GM19351 (cell line): Measurements from ENCODE around the gene TWIST2.

Experiments
- ATAC-seq: cut with Tn5 transposase; IDR thresholded peaks from one replicate; pipeline ENCODE4 v1.9.1; 2021; ENCODE audit warnings: mild to moderate bottlenecking, moderate library complexity; ENCODE audit not compliant: unreplicated experiment

The TWIST2 gene

DNA sequence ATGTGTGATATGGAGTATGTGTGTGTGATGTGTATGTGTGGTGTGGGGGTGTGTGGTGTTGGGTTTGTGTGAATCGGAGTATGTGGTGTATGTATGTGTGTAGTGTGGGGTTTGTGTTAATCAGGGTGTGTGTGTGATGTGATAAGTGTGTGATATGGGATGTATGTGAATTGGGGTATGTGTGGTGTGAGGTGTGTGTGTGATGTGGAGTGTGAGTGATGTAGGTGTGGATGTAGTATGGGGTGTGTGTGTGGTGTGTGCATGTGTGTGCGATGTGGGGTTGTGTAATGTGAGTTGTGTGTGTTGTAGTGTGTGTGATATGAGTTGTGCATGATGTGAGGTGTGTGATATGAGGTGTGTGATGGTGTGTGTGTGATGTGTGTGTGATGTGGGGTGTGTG is 54.4 kb downstream of the TWIST2 start:
- no peak for ATAC-seq

DNA sequence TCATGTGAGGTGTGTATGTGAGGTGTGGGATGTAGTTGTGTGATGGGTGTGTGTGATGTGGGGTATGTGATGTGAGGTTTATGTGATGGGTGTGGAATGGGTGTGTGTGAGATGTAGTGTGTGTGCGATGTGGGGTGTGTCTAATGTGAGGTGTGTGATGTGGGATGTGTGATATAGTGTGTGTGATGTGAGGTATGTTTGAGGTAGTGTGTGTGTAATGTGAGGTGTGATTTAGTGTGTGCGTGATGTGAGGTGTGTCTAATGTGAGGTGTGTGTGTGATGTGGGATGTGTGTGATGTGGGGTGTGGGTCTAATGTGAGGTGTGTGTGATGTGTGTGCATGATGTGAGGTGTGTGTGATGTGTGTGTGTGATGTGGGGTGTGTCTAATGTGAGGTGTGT is 55.3 kb downstream of the TWIST2 start:
- ATAC-seq, result no peak

DNA sequence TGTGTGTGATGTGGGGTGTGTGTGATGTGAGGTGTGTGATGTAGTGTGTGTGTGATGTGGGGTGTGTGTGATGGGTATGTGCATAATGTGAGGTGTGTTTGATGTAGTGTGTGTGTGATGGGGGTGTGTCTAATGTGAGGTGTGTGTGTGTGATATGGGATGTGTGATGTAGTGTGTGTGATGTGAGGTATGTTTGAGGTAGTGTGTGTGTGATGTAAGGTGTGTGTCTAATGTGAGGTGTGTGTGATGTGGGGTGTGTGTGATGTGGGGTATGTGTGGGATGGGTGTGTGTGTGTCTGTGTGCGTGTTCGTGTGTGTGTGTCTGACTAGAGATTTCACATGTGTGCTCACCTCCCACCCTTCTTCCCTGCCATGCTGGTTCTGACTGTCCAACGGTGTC is 56.3 kb downstream of the TWIST2 start:
- no peak for ATAC-seq

- ATAC-seq, result no peak
These were observed 56.8 kb downstream of the TWIST2 start for GRCh38 chr2:238904716-238905115.

DNA sequence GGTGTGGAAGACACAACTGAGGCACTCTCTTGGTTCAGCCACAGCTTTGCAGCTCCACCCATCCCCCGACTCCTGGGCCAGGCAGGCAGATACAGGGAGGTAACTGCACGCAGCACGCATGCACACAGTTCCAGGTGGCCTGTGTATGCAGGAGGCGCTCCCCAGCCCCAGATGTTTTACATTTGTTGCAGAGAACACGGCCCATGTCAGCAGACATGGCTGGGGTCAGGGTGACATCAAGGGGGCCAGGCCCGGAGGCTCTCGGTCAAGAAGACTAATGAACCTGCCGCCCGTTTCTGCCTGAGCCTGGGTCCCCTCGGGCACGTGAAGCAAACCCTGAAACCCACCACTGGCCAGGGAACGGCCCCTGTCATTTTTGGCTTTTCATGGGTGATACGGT is 57.3 kb downstream of the TWIST2 start:
- ATAC-seq, result no peak

DNA sequence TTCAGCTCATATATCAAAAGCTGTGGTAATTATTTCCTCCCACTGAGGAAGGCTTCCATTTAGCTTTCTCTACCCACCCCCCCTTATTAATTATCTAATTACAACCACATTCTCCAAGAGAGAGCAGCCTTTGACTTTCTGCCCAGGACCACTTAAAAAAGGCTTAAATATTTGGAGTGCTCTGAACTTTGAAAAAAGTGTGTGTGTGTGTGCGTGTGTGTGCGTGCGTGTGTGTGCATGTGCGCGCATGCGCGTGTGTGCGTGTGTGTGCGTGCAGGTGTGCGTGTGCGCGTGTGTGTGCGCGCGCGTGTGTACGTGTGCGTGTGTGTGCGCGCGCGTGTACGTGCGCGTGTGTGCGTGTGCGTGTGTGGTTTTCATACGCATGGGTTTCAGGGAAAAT is 57.8 kb downstream of the TWIST2 start:
- no peak for ATAC-seq

- no peak for ATAC-seq
These were observed 58.5 kb downstream of the TWIST2 start for GRCh38 chr2:238906254-238906935.

DNA sequence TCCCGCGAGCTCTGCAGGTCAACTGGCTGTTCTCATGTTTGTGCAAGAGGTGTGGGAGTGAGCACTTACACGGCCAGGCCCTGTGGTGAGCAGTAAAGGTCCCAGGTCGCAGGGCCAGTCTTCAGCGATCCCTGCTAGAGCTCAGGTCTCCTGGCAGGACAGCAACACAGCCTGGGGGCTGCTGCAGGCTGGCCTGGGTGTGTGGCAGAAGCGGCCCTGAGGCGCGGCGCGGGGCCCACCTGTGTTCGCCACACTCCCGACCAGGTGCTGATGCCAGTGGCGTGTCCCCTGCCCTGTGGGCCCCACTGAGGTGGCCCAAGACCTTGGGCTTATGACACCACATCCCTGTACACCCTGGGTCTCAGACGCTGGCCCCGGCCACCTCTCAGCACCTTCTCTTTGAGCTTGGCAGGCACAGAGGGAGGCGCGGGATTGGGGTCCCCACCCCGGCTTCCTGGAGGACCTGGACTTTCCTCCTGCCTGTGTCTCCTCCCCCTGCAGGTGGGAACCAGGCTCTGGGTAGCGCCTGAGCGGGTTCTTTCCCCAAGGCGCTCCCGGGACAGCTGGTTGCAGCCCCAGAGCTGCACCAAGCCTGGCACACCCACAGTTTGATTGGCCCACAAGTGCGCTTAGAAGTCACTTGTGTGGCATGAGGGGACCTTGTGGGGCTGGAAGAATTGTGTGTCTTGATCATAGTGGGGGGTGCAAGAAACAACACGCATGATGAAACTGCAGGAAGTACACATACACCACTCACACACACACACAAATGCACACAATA is 59.2 kb downstream of the TWIST2 start:
- ATAC-seq, result no peak

- no peak for ATAC-seq
These were observed 59.9 kb downstream of the TWIST2 start for GRCh38 chr2:238907717-238908173.

DNA sequence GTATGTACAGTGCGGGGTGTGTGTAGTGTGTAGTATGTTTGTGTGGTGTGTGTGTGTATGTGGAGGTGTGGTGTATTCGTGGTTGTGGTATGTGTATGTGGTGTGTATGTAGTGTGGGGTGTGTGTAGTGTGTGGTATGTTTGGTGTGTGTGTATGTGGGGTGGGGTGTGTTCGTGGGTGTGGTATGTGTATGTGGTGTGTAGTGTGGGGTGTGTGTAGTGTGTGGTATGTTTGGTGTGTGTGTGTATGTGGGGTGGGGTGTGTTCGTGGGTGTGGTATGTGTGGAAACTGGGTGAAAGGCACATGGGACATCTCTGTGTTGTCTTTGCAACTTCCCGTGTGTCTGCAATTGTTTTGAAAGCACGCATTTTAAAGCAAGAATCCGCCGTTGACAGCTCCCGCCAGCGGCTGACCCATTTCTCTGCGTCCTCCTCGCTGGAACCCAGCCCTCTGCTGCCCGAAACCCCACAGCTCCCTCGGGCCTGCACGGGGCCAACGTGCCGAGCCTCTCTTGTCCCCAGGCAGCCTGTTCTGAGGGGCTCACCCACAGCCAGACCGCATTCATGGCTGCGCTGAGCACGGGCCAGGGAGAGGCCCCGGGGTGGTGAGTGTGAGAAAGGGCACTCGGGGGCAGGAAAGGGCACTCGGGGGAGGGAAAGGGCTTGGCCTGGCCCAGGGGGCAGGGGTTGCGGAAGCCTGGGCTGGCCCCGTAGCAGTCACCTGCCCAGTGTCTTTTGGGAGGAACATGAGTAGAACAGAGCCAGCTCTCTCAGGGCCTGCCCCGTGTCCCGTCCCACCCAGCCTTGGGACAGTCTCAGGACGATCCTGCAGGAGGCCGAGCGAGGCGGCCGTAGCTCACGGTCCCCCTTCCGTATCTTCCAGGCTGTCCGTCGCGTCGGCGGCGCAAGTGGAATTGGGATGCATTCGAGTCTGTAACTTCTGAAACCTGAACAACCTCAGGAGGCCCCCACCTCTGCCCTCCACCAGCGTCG is 61.4 kb downstream of the TWIST2 start:
- no peak for ATAC-seq

DNA sequence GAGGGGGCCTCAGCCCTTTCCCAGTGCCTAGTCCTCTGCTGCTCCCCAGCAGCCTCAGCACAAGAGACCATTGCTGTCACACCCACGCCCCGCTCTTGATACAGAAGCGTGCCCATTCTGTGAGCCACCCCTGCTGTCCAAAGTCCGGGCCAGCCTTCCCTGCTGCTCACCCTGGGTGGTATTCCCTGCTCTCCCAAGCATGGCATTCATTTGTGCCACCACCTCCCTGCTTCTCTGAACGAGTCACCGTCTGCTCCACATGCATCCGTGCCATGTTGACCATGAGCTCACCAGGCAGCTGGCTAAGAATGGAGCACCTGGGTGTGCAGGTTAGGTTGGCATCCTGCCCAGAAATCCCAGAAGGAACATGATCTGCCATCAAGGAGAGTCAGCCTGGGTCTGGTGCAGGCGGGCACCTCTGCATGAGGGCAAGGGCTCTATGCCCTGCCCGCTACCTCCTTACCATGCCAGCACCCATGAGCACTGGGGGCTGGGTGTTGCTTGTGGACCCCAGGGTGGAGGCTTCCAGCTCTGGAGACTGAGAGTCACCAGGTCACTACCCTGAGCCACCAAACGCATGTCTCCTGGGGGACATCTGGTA is 63.0 kb downstream of the TWIST2 start:
- no peak for ATAC-seq

GRCh38 chr2:238911376-238912227 is 63.7 kb downstream of the TWIST2 start:
- no peak for ATAC-seq

- no peak for ATAC-seq
These were observed 64.5 kb downstream of the TWIST2 start for GRCh38 chr2:238912228-238912915.

DNA sequence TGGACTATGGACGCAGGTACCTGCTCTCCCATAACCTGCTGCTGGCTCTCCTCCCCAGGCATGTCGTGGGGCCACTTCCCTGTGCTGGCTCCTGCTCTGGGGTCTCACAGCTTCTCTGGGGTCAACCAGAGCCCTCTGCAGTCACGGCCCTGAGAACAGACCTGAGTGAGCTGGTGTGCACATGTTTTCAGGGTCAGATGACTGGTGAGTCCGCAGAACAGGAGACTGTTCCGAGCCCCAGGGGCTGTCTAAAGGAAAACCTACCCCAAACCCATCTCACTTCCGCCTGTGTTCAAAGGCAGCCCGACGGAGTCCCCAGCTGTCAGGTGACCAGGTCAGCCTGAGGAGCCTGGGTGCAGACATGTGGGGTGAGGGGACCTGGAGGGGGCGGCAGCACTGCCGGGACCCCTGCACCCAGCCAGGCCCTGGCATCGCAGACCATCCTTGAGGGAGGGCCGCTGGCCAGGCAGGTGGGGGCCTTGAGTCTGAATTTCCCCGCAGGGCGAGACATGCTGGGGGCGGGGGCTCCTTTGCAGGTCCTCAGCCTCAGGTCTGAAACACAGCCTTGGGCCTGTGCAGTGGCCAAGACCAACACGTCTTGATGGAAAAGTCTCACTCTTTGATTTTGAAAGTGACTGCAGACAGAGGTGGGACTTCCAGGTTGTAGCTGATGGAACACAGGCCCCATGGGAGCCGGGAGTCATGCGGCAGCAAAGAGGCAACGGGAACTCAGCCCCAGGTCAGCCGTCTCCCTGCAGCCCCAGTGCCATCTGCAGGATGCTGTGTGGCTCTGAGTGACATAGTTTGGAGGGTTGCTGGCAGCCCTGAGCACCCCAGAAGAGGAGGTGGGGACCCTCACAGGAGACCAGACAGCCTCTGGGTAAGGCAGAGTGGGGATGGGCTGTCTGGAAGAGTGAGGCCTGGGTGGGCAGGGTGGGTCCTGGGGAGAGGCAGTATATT is 65.3 kb downstream of the TWIST2 start:
- no peak for ATAC-seq

DNA sequence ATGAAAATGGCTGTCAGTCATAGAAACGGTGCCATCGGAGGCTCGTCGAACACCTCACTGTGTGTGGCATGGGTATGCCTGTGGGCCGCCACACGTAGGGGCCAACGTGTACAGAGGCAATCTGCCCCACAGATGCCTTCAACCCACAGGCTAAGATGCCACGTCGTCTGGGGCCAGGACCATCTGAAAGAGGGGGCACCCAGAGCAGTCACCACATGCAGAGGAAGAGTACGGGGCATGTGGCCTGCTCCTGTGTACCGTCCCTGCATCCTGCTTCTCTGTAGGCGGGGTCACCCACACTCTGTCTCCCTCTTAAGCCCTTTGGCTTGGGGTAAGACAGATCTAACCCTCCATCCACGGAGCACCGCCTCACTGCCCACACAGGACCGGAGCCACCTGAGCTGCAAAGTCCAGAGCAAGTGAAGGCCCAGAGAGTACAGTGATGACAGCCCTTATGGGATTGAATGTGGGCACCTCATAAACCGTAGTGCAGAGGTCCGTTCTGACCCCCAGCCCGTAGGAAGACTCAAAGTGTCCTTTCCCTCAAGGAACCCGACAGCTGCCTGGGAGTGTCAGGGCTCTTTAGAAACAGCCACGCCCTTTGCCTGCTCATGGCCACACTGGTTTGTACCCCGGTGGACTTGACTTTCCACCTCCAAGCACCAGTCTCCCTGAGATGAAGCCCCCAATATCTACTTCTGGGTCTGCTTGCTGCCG is 66.2 kb downstream of the TWIST2 start:
- ATAC-seq, result no peak

DNA sequence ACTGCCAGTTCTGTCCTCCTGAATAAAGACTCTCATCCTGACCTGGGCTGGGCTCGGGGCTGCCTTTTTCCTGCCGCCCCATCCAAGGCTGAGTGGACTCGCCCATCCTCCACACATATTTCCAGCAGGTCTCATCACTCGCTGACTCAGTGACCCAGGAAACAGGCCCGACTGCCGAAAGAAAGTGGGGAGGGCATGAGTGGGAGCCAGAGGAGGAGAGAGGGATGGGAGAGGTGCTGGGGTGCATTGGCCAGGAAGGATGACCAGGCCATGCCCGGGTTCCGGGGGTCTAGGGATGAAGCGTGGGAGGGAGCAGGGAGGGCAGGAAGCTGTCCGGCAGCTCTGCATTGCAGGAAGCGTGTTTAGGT is 66.7 kb downstream of the TWIST2 start:
- ATAC-seq, result no peak

DNA sequence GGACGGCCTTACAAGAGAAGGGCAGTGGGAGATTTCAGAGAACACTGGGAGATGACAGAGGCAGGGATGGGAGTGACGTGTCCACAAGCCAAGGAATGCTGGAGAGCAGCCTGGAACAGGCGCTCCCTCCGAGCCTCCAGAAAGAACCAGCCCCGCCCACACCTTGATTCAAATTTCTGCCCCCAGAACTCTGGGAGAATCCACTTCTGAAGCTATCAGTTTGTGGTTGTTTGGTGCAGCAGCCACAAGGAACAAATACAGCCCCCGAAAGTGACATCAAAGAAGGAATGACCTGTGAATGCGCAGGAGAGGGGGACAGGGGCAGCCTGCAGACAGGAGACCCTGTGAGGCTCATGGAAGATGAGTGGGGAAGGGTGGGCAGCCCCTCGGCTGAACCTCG is 67.3 kb downstream of the TWIST2 start:
- no peak for ATAC-seq

GRCh38 chr2:238915596-238915995 is 67.7 kb downstream of the TWIST2 start:
- ATAC-seq, result no peak
